ENCODE measurements around the gene RHEX.
A peak's percentile ranks its signal among the peaks of the same experiment; 100 is the strongest.

RHEX gene

GRCh38 chr1:206021626-206022365, 31.2 kb upstream of the RHEX start:
- Mint-ChIP-seq H3K4me3 (no peak overlapping the region), H3K27ac (no peak overlapping the region), H3K27me3 (peaks cover 19% of the 10 kb centered on the region), H3K4me1 (peaks cover 10% of the 10 kb centered on the region), H3K9me3 (no peaks in the 10 kb centered on the region)
- ATAC-seq (no peak), DNase-seq (no peak)

- DNase-seq: no peak
- Mint-ChIP-seq H3K27ac (no peak overlapping the region), H3K4me3 (no peak overlapping the region), H3K9me3 (no peaks in the 10 kb centered on the region), H3K4me1 (peaks cover 10% of the 10 kb centered on the region), H3K27me3 (peaks cover 26% of the 10 kb centered on the region)
- ATAC-seq: no peak
Observed at GRCh38 chr1:206022766-206023165, 30.2 kb upstream of the RHEX start.

- H3K27me3 Mint-ChIP-seq: peaks cover 29% of the 10 kb centered on the region
- H3K27ac Mint-ChIP-seq: no peak within 1 kb of the TSS
- DNase-seq (no peak), ATAC-seq (no peak)
- H3K4me3 Mint-ChIP-seq: no peak within 1 kb of the TSS
- peaks cover 10% of the 10 kb centered on the region for H3K4me1 Mint-ChIP-seq
- H3K9me3 Mint-ChIP-seq: no peaks in the 10 kb centered on the region
Observed at GRCh38 chr1:206023695-206024094, 29.3 kb upstream of the RHEX start, which contains the start of gene CTSE. Gene CTSE, minus strand, starts transcription at chr1:206023895. Its CDS starts 104 bp downstream, at chr1:206023791.

GRCh38 chr1:206025283-206025820, 27.6 kb upstream of the RHEX start:
- no peaks in the 10 kb centered on the region for H3K9me3 Mint-ChIP-seq
- peaks cover 45% of the 10 kb centered on the region for H3K27me3 Mint-ChIP-seq

GRCh38 chr1:206029484-206029883, 23.5 kb upstream of the RHEX start:
- Mint-ChIP-seq H3K4me3 (no peak overlapping the region), H3K4me1 (no peaks in the 10 kb centered on the region), H3K27me3 (peaks cover 48% of the 10 kb centered on the region), H3K9me3 (no peaks in the 10 kb centered on the region), H3K27ac (no peak overlapping the region)
- no peak for DNase-seq
- ATAC-seq: no peak

More at GRCh38 chr1:206025283-206025820, 27.6 kb upstream of the RHEX start:
- no peak overlapping the region for H3K27ac Mint-ChIP-seq
- no peak for ATAC-seq
- H3K4me3 Mint-ChIP-seq: no peak overlapping the region
- peaks cover 10% of the 10 kb centered on the region for H3K4me1 Mint-ChIP-seq
- no peak for DNase-seq

GRCh38 chr1:206030191-206030590, 22.8 kb upstream of the RHEX start:
- Mint-ChIP-seq H3K4me1 (peaks cover 6% of the 10 kb centered on the region), H3K4me3 (no peak overlapping the region), H3K27me3 (peaks cover 55% of the 10 kb centered on the region), H3K9me3 (no peaks in the 10 kb centered on the region), H3K27ac (no peak overlapping the region)
- ATAC-seq (no peak), DNase-seq (no peak)

GRCh38 chr1:206030714-206031113, 22.3 kb upstream of the RHEX start:
- Mint-ChIP-seq H3K4me1 (peaks cover 6% of the 10 kb centered on the region), H3K27me3 (peaks cover 57% of the 10 kb centered on the region), H3K4me3 (no peak overlapping the region), H3K27ac (no peak overlapping the region), H3K9me3 (no peaks in the 10 kb centered on the region)
- DNase-seq: peak; percentile 49 to 63
- peak; percentile 93 for ATAC-seq

- Mint-ChIP-seq H3K27ac (no peak overlapping the region), H3K4me1 (peaks cover 14% of the 10 kb centered on the region), H3K9me3 (no peaks in the 10 kb centered on the region), H3K4me3 (no peak overlapping the region), H3K27me3 (peaks cover 49% of the 10 kb centered on the region)
- ATAC-seq: no peak
- no peak for DNase-seq
Observed at GRCh38 chr1:206032380-206033140, 20.4 kb upstream of the RHEX start.

GRCh38 chr1:206035027-206035426, 17.9 kb upstream of the RHEX start:
- Mint-ChIP-seq H3K9me3 (no peaks in the 10 kb centered on the region), H3K27me3 (peaks cover 47% of the 10 kb centered on the region), H3K27ac (peak overlapping the region in 1 of 2 donors; percentile 1), H3K4me1 (peaks cover 27% of the 10 kb centered on the region), H3K4me3 (peak overlapping the region; percentile 19 to 45)
- ATAC-seq (no peak), DNase-seq (no peak)

GRCh38 chr1:206036663-206037455, 16.1 kb upstream of the RHEX start:
- H3K27me3 Mint-ChIP-seq: peaks cover 49% of the 10 kb centered on the region
- peaks cover 27% of the 10 kb centered on the region for H3K4me1 Mint-ChIP-seq
- no peak for DNase-seq
- H3K9me3 Mint-ChIP-seq: no peaks in the 10 kb centered on the region
- peak; percentile 66 for ATAC-seq
- H3K4me3 Mint-ChIP-seq: no peak overlapping the region
- no peak overlapping the region for H3K27ac Mint-ChIP-seq

GRCh38 chr1:206037581-206037980, 15.4 kb upstream of the RHEX start:
- Mint-ChIP-seq H3K27ac (no peak overlapping the region), H3K4me3 (no peak overlapping the region), H3K9me3 (no peaks in the 10 kb centered on the region)

GRCh38 chr1:206039046-206039973, 13.7 kb upstream of the RHEX start:
- no peak overlapping the region for H3K27ac Mint-ChIP-seq
- H3K4me1 Mint-ChIP-seq: peaks cover 27% of the 10 kb centered on the region
- H3K4me3 Mint-ChIP-seq: no peak overlapping the region
- H3K27me3 Mint-ChIP-seq: peaks cover 33% of the 10 kb centered on the region
- no peak for DNase-seq
- ATAC-seq: no peak
- no peaks in the 10 kb centered on the region for H3K9me3 Mint-ChIP-seq

More at GRCh38 chr1:206037581-206037980, 15.4 kb upstream of the RHEX start:
- peaks cover 27% of the 10 kb centered on the region for H3K4me1 Mint-ChIP-seq
- ATAC-seq (no peak), DNase-seq (no peak)
- peaks cover 44% of the 10 kb centered on the region for H3K27me3 Mint-ChIP-seq

- peaks cover 23% of the 10 kb centered on the region for H3K27me3 Mint-ChIP-seq
- no peak for DNase-seq
- H3K27ac Mint-ChIP-seq: no peak overlapping the region
- peaks cover 21% of the 10 kb centered on the region for H3K4me1 Mint-ChIP-seq
- no peaks in the 10 kb centered on the region for H3K9me3 Mint-ChIP-seq
- H3K4me3 Mint-ChIP-seq: no peak overlapping the region
- ATAC-seq: no peak
Observed at GRCh38 chr1:206040328-206040727, 12.6 kb upstream of the RHEX start.

- H3K4me1 Mint-ChIP-seq: peaks cover 17% of the 10 kb centered on the region
- no peak overlapping the region for H3K27ac Mint-ChIP-seq
- DNase-seq: no peak
- H3K4me3 Mint-ChIP-seq: no peak overlapping the region
- H3K9me3 Mint-ChIP-seq: no peaks in the 10 kb centered on the region
- no peak for ATAC-seq
- H3K27me3 Mint-ChIP-seq: peaks cover 23% of the 10 kb centered on the region
Observed at GRCh38 chr1:206041640-206042039, 11.3 kb upstream of the RHEX start.

Measured in stimulated activated naive CD8-positive, alpha-beta T cell treated with anti-CD3 and anti-CD28 coated beads, Interleukin-15, amount 100 ng/mL, for 72 hours (primary cell).